Mucosa of descending colon (tissue), 3 donors: ENCODE data around the gene NEK6. TPM values are rescaled to one million over a fixed set of nuclear protein-coding genes. Genes with fewer than 3 reads are reported as not detected.

Experiments used
- ATAC-seq: fragments of 200-7000 bp; cut with Tn5 transposase; one replicate; pipeline ENCODE4 v1.9.1; 2020; ENCODE audit warnings: mild to moderate bottlenecking, moderate library complexity
- DNase-seq, 3 donors: peaks; one replicate each; pipeline ENCODE4 v3.0.0-alpha.2; 2020
- H3K36me3 ChIP-seq: fragments of 200-600 bp; one replicate; pipeline ENCODE4 v1.8.0; 2021; ENCODE audit warnings: low read depth, mild to moderate bottlenecking
- H3K4me1 ChIP-seq: fragments of 200-600 bp; one replicate; pipeline ENCODE4 v1.8.0; 2021; ENCODE audit warnings: low read depth, mild to moderate bottlenecking
- H3K4me3 ChIP-seq: fragments of 200-600 bp; one replicate; pipeline ENCODE4 v1.8.0; 2021; ENCODE audit warnings: mild to moderate bottlenecking
- H3K9me3 ChIP-seq: fragments of 200-600 bp; one replicate; pipeline ENCODE4 v1.8.0; 2021; ENCODE audit warnings: mild to moderate bottlenecking
- CTCF ChIP-seq: fragments of 200-600 bp; IDR thresholded peaks from one replicate; pipeline ENCODE4 v1.8.0; 2022; ENCODE audit warnings: antibody characterized with exemption, mild to moderate bottlenecking
- intact Hi-C, 2 donors: fragments of 100-400 bp; cut with DNase I in 1 of 2; cut with micrococcal nuclease in 1 of 2; formaldehyde crosslinking; loops; one replicate each; pipeline versions ENCODE4 v1.11.0 to v1.11.1; 2022; cut with DNase I, micrococcal nuclease
- total RNA-seq, 3 donors: library from RNA; stranded (reverse); fragmentation: NEBNext Ultra II Directional in 2 of 3; extraction: Animal tissue kit (Norgen Biotek cat#: 25700) in 2 of 3; gene quantifications; one replicate each; pipeline versions ENCODE4 v1.2.1 to v1.2.4, GENCODE V29; 2021 to 2023
- donor health status: DM: no; HTN: no; CAD: no; lungs with moderate emphysema.
- donor health status: DM: no; HTN: no; CAD: no.
- donor health status: DM: no; HTN: yes; CAD: no.

NEK6 gene
- total RNA-seq, 3 donors from 2014 or later, result 41.1 to 65.0 (median 51.8) TPM

GRCh38 chr9:124264823-124265233 lies 7.1 kb downstream of the NEK6 start:
- DNase-seq (peak in 1 of 3 donors; percentile 62), ATAC-seq (no peak)
- Histone ChIP-seq H3K4me3 (no peak overlapping the region), H3K36me3 (no peaks in the 10 kb centered on the region), H3K9me3 (no peaks in the 10 kb centered on the region), H3K4me1 (peaks cover 75% of the 10 kb centered on the region)
- TF ChIP-seq CTCF, result no peak
- intact Hi-C loops, result no loop called here

GRCh38 chr9:124265551-124265950 lies 7.8 kb downstream of the NEK6 start:
- Histone ChIP-seq H3K36me3 (no peaks in the 10 kb centered on the region), H3K9me3 (no peaks in the 10 kb centered on the region), H3K4me3 (no peak overlapping the region), H3K4me1 (peaks cover 75% of the 10 kb centered on the region)
- TF ChIP-seq CTCF, result no peak
- DNase-seq, result no peak
- ATAC-seq, result no peak
- intact Hi-C loops, result no loop called here

- H3K4me3 ChIP-seq, result no peak overlapping the region
- peaks cover 75% of the 10 kb centered on the region for H3K4me1 ChIP-seq
- no peaks in the 10 kb centered on the region for H3K36me3 ChIP-seq
- DNase-seq (no peak), ATAC-seq (no peak)
- intact Hi-C loops, result no loop called here
- TF ChIP-seq CTCF, result no peak
- H3K9me3 ChIP-seq, result no peaks in the 10 kb centered on the region
Observed at GRCh38 chr9:124266139-124266825, 8.5 kb downstream of the NEK6 start.

GRCh38 chr9:124266826-124267201 lies 9.1 kb downstream of the NEK6 start:
- Histone ChIP-seq H3K4me3 (no peak overlapping the region), H3K36me3 (no peaks in the 10 kb centered on the region), H3K9me3 (no peaks in the 10 kb centered on the region), H3K4me1 (peaks cover 75% of the 10 kb centered on the region)
- intact Hi-C loops, result no loop called here
- ATAC-seq (no peak), DNase-seq (no peak)
- TF ChIP-seq CTCF, result no peak

- DNase-seq, result peak; percentile 70 to 86 (median 80)
- intact Hi-C loops, result no loop called here
- peaks cover 76% of the 10 kb centered on the region for H3K4me1 ChIP-seq
- TF ChIP-seq CTCF, result no peak
- no peaks in the 10 kb centered on the region for H3K9me3 ChIP-seq
- peak; percentile 73 for ATAC-seq
- H3K36me3 ChIP-seq, result no peaks in the 10 kb centered on the region
- no peak overlapping the region for H3K4me3 ChIP-seq
Observed at GRCh38 chr9:124267271-124267807, 9.6 kb downstream of the NEK6 start.
